ENCODE data around the gene TNFAIP2. TPM values are rescaled to one million over a fixed set of nuclear protein-coding genes. Genes with fewer than 3 reads are reported as not detected.

The TNFAIP2 gene
- total and polyA plus RNA-seq, 2 of the 4 experiments (the other 2 are of a cell fraction), result 6.3 to 9.6 TPM

DNA sequence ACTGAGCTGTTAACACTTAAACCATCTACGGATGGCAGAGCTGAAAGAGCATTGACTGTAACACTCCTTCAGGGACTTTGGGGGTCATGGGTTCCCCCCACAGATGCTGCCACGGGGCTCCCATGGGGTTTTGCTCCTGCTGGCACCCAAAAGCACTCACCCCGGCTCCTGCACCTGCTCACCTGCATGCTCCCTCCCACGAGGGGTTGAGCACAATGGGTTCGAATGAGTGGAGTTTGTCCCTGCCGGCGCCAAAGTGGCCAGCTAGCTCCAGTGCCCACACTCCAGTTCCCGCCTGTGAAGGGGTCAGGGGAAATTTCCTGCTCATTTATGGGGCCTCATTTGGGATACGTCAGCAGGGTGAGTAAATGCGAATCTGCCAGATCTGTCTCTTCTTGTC, 40.7 kb downstream of the TNFAIP2 start:
- Histone ChIP-seq H2AFZ (replicated peaks; ENCODE audit: low read length, poor library complexity) (no peak overlapping the region), H4K8ac (ENCODE audit: low read depth in 2 of 2, low read length in 2 of 2) (no peak overlapping the region), H3K4me2 (ENCODE audit: low read depth, low read length) (no peak overlapping the region), H4K20me1 (ENCODE audit: insufficient read depth, low read length) (no peaks in the 10 kb centered on the region), H2BK120ac (ENCODE audit: low read depth, low read length) (no peak overlapping the region), H3K18ac (ENCODE audit: low read depth, low read length) (no peak overlapping the region), H3K27ac (ENCODE audit: insufficient read depth, low read length) (no peak overlapping the region), H3K23ac (ENCODE audit: low read depth, low read length) (no peak overlapping the region), H3K14ac (replicated peaks; ENCODE audit: low read depth, low read length) (no peak overlapping the region), H3K79me1 (ENCODE audit: low read depth in 1 of 2, low read length in 2 of 2) (no peaks in the 10 kb centered on the region), H3K9me3 (ENCODE audit: control insufficient read depth, insufficient read depth, low read length) (peaks cover 3% of the 10 kb centered on the region; the same call in 1 of the 2 replicates), H2AK5ac (ENCODE audit: low read depth, low read length) (no peak overlapping the region), H3K9ac (ENCODE audit: low read depth, low read length) (no peak overlapping the region), H2BK15ac (ENCODE audit: low read depth, low read length) (no peak overlapping the region), H2BK5ac (ENCODE audit: low read depth, low read length, poor library complexity, severe bottlenecking) (no peak overlapping the region), H3K27me3 (ENCODE audit: control insufficient read depth, insufficient read depth, low read length) (peaks cover 72% of the 10 kb centered on the region), H3K9me1 (ENCODE audit: insufficient read depth, low read length) (no peaks in the 10 kb centered on the region), H2AK9ac (replicated peaks; ENCODE audit: low read depth, low read length, poor library complexity) (no peak overlapping the region), H4K91ac (ENCODE audit: insufficient read depth, low read depth, low read length) (no peak overlapping the region), H3K36me3 (ENCODE audit: control insufficient read depth, insufficient read depth, low read length) (no peaks in the 10 kb centered on the region), H4K5ac (ENCODE audit: low read depth, low read length) (no peak overlapping the region), H2BK20ac (ENCODE audit: low read depth, low read length) (no peak overlapping the region), H3K4ac (ENCODE audit: low read depth, low read length) (no peak overlapping the region), H3K4me1 (ENCODE audit: control insufficient read depth, insufficient read depth, low read length) (no peaks in the 10 kb centered on the region), H3K56ac (ENCODE audit: extremely low read depth, insufficient read depth, low read length) (no peak overlapping the region), H3K4me3 (ENCODE audit: insufficient read depth, low read depth, low read length) (no peak overlapping the region)
- no TSS peak for BruUV-seq (replicated peaks)
- ChIA-PET CTCF (no interaction called here), POLR2A (ENCODE audit: unreplicated experiment) (no interaction called here)
- in situ Hi-C loops (cut with MboI; ENCODE audit: low sequenced_read_pairs), result no loop called here
- DNase-seq (no peak), ATAC-seq (ENCODE audit: low read depth) (no peak)
- intact Hi-C loops (cut with micrococcal nuclease), result no loop called here
- no peak for TF ChIP-seq MAZ (IDR thresholded peaks at IDR 0.05; ENCODE audit: borderline replicate concordance, low read depth, low read length)
- no peak for TF ChIP-seq BHLHE40 (IDR thresholded peaks at IDR 0.05; ENCODE audit: low read depth, low read length)
- TF ChIP-seq, protein P1, sequence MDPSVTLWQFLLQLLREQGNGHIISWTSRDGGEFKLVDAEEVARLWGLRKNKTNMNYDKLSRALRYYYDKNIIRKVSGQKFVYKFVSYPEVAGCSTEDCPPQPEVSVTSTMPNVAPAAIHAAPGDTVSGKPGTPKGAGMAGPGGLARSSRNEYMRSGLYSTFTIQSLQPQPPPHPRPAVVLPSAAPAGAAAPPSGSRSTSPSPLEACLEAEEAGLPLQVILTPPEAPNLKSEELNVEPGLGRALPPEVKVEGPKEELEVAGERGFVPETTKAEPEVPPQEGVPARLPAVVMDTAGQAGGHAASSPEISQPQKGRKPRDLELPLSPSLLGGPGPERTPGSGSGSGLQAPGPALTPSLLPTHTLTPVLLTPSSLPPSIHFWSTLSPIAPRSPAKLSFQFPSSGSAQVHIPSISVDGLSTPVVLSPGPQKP (IDR thresholded peaks at IDR 0.05; ENCODE audit: borderline replicate concordance, low read depth, low read length), result no peak
- TF ChIP-seq RAD21 (IDR thresholded peaks at IDR 0.05; ENCODE audit: low read length), result no peak
- no peak for TF ChIP-seq CEBPB (IDR thresholded peaks at IDR 0.05; ENCODE audit: low read depth, low read length)
- no peak for TF ChIP-seq CHD1 (IDR thresholded peaks at IDR 0.05; ENCODE audit: low read depth, low read length)
- no peak for TF ChIP-seq FOS (IDR thresholded peaks at IDR 0.05; ENCODE audit: low read depth, low read length)
- no peak for TF ChIP-seq NFE2L2 (IDR thresholded peaks at IDR 0.05; ENCODE audit: low read depth, low read length)
- TF ChIP-seq MXI1 (IDR thresholded peaks at IDR 0.05; ENCODE audit: borderline replicate concordance, low read depth, low read length), result no peak
- no peak for TF ChIP-seq RCOR1 (IDR thresholded peaks at IDR 0.05; ENCODE audit: insufficient replicate concordance, low read length)
- TF ChIP-seq, protein P2, sequence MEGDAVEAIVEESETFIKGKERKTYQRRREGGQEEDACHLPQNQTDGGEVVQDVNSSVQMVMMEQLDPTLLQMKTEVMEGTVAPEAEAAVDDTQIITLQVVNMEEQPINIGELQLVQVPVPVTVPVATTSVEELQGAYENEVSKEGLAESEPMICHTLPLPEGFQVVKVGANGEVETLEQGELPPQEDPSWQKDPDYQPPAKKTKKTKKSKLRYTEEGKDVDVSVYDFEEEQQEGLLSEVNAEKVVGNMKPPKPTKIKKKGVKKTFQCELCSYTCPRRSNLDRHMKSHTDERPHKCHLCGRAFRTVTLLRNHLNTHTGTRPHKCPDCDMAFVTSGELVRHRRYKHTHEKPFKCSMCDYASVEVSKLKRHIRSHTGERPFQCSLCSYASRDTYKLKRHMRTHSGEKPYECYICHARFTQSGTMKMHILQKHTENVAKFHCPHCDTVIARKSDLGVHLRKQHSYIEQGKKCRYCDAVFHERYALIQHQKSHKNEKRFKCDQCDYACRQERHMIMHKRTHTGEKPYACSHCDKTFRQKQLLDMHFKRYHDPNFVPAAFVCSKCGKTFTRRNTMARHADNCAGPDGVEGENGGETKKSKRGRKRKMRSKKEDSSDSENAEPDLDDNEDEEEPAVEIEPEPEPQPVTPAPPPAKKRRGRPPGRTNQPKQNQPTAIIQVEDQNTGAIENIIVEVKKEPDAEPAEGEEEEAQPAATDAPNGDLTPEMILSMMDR (conservative IDR thresholded peaks at IDR 0.05; ENCODE audit: low read depth, low read length), result no peak
- TF ChIP-seq MAFK (IDR thresholded peaks at IDR 0.05; ENCODE audit: low read depth, low read length), result no peak
- TF ChIP-seq RFX5 (IDR thresholded peaks at IDR 0.05; ENCODE audit: low read depth, low read length), result no peak
- TF ChIP-seq SMC3 (IDR thresholded peaks at IDR 0.05; ENCODE audit: low read depth, low read length), result no peak
- no peak for TF ChIP-seq USF2 (IDR thresholded peaks at IDR 0.05; ENCODE audit: low read depth, low read length)
- TF ChIP-seq POLR2A (IDR thresholded peaks at IDR 0.05; ENCODE audit: low read depth, low read length), result no peak
- WGBS, 2 experiments (ENCODE audit: extremely low coverage in 2 of 2, insufficient read length in 1 of 2), result 100% methylated on average over 1 of the region's 10 CpGs; no CpG with 5 or more reads in 1 of the 2 experiments
- dilution Hi-C loops (cut with HindIII; ENCODE audit: low sequenced_read_pairs, unreplicated experiment), result no loop called here

Data from IMR-90 (cell line).